ENCODE data around the gene SLC51B. TPM values are rescaled to one million over a fixed set of nuclear protein-coding genes. Genes with fewer than 3 reads are reported as not detected.
"Not testable (repeated sequence)": the region's sequence is repeated elsewhere in the genome, so short reads cannot be mapped to it uniquely, and the experiment has no call there.

SLC51B gene
- total and polyA plus RNA-seq, 10 of the 15 experiments (the other 5 are each of a cell fraction or from before 2014, with no cell fraction given): 0.05 to 0.17 (median 0.13) TPM; not detected in 7

DNA sequence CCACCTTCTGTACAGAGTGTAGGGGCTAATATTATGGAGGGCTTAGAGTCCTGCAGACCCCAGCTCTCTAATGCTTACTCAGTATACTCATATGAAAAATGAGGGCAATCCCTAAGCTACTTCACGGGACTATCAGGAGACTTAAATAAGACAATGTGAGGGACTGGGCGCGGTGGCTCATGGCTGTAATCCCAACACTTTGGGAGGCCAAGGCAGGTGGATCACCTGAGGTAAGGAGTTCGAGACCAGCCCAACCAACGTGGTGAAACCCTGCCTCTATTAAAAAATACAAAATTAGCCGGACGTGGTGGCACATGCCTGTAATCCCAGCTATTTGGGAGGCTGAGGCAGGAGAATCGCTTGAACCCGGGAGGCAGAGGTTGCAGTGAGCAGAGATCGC, 54.6 kb downstream of the SLC51B start:
- H3K4me1 ChIP-seq (ENCODE audit: control insufficient read depth, insufficient read depth, low read length); H3K9me3 ChIP-seq (replicated peaks; ENCODE audit: control insufficient read depth, insufficient read depth, low read length); H4K20me1 ChIP-seq (ENCODE audit: control insufficient read depth, insufficient read depth); BruUV-seq (replicated peaks); ATAC-seq; H3K4me3 ChIP-seq; H3K27ac ChIP-seq (ENCODE audit: control insufficient read depth, insufficient read depth); H3K36me3 ChIP-seq (ENCODE audit: control insufficient read depth in 2 of 2, insufficient read depth in 2 of 2, low read length in 1 of 2); H3K4me2 ChIP-seq (ENCODE audit: control insufficient read depth, insufficient read depth); H3K27me3 ChIP-seq (replicated peaks in 1 of 2; ENCODE audit: control insufficient read depth in 2 of 2, insufficient read depth in 2 of 2, low read length in 1 of 2); H3K9ac ChIP-seq (ENCODE audit: control insufficient read depth, insufficient read depth, low read length); POLR2A ChIA-PET; DNase-seq (ENCODE audit: low read depth, low spot score); FAIRE-seq; intact Hi-C loops (cut with micrococcal nuclease; ENCODE audit: unreplicated experiment); H2AFZ ChIP-seq (ENCODE audit: control insufficient read depth, low read depth, low read length); in situ Hi-C loops (cut with MboI); H3K79me2 ChIP-seq (ENCODE audit: control insufficient read depth, insufficient read depth, low read length); SMC1A ChIA-PET (ENCODE audit: uncharacterized antibody, unreplicated experiment): not testable (repeated sequence)
- WGBS (ENCODE audit: insufficient coverage, insufficient replicate concordance, low lambda C conversion rate, missing lambda C conversion rate): 97% methylated on average over 10 of the region's 10 CpGs
- RAD21 ChIA-PET (ENCODE audit: unreplicated experiment): interaction anchor here (0.5 kb wide), 2 partner anchors 49 to 1473 kb away, joined by 3 to 4 read pairs; no protein-coding TSS in a partner anchor
- CTCF ChIA-PET: interaction anchor here (1.0 to 2.1 kb wide), 2 partner anchors 44 to 47 kb away, joined by 3 to 18 read pairs; no protein-coding TSS in a partner anchor

DNA sequence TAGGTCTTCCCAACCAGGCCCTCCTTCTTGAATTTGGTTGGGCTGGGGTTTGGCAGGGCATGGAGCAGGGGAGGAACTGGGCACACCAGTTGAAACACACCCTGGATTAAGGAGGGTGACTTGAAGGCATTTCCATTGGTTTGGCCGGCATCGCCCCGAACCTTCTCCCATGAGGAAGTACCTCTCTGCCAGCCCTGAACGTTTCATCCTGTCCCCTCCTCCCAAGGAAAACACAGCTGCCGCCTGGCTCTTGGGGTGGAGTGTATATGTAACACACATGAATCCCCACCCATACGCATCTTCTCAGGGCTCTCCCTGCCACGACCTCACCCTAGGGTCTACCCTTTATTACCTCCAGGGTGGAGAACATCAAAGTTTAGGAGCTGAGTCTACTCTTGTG, 55.3 kb downstream of the SLC51B start:
- no peaks in the 10 kb centered on the region for H3K9me3 ChIP-seq (replicated peaks; ENCODE audit: control insufficient read depth, insufficient read depth, low read length)
- intact Hi-C loops (cut with micrococcal nuclease; ENCODE audit: unreplicated experiment): no loop called here
- no peaks in the 10 kb centered on the region for H3K27me3 ChIP-seq (replicated peaks in 1 of 2; ENCODE audit: control insufficient read depth in 2 of 2, insufficient read depth in 2 of 2, low read length in 1 of 2)
- no TSS peak for BruUV-seq (replicated peaks)
- FAIRE-seq: no peak
- no peaks in the 10 kb centered on the region for H4K20me1 ChIP-seq (ENCODE audit: control insufficient read depth, insufficient read depth)
- ChIA-PET POLR2A (no interaction called here), SMC1A (ENCODE audit: uncharacterized antibody, unreplicated experiment) (interaction anchor here (1.1 to 1.3 kb wide), 2 partner anchors 145 to 290 kb away, joined by 3 read pairs; no protein-coding TSS in a partner anchor), RAD21 (ENCODE audit: unreplicated experiment) (interaction anchor here (0.5 kb wide), 1 partner anchor 48 kb away, joined by 4 read pairs; no protein-coding TSS in a partner anchor), CTCF (interaction anchor here (1.1 to 2.1 kb wide), 7 partner anchors 14 to 368 kb away, joined by 3 to 18 read pairs (median 10); partner anchors contain the start of gene UBAP1L)
- no peaks in the 10 kb centered on the region for H3K79me2 ChIP-seq (ENCODE audit: control insufficient read depth, insufficient read depth, low read length)
- WGBS (ENCODE audit: insufficient coverage, insufficient replicate concordance, low lambda C conversion rate, missing lambda C conversion rate): 86% methylated on average over 6 of the region's 7 CpGs
- H2AFZ ChIP-seq (ENCODE audit: control insufficient read depth, low read depth, low read length): no peak overlapping the region
- no peak overlapping the region for H3K27ac ChIP-seq (ENCODE audit: control insufficient read depth, insufficient read depth)
- H3K9ac ChIP-seq (ENCODE audit: control insufficient read depth, insufficient read depth, low read length): no peak overlapping the region
- peaks cover 3 to 10% of the 10 kb centered on the region in 2 experiments; a peak in 3 of 4 replicates for H3K36me3 ChIP-seq (ENCODE audit: control insufficient read depth in 2 of 2, insufficient read depth in 2 of 2, low read length in 1 of 2)
- no peaks in the 10 kb centered on the region for H3K4me1 ChIP-seq (ENCODE audit: control insufficient read depth, insufficient read depth, low read length)
- no peak for ATAC-seq
- H3K4me3 ChIP-seq: no peak overlapping the region
- H3K4me2 ChIP-seq (ENCODE audit: control insufficient read depth, insufficient read depth): no peak overlapping the region
- in situ Hi-C loops (cut with MboI): no loop called here
- TF ChIP-seq POLR2AphosphoS2 (IDR thresholded peaks at IDR 0.05; ENCODE audit: low read depth, low read length) (no peak), PBX3 (IDR thresholded peaks at IDR 0.05; ENCODE audit: insufficient replicate concordance, low read depth, low read length) (no peak), EGR1 (IDR thresholded peaks at IDR 0.05; ENCODE audit: borderline replicate concordance in 1 of 2, low read depth in 2 of 2, low read length in 2 of 2) (no peak), CREB1 (IDR thresholded peaks at IDR 0.05; ENCODE audit: low read depth) (no peak), NFIC (IDR thresholded peaks at IDR 0.05; ENCODE audit: low read depth, low read length) (no peak), HCFC1 (IDR thresholded peaks at IDR 0.05; ENCODE audit: low read length) (no peak), REST (IDR thresholded peaks at IDR 0.05; ENCODE audit: low read depth, low read length) (no peak)
- TF ChIP-seq, protein P1, sequence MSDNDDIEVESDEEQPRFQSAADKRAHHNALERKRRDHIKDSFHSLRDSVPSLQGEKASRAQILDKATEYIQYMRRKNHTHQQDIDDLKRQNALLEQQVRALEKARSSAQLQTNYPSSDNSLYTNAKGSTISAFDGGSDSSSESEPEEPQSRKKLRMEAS (IDR thresholded peaks at IDR 0.05; ENCODE audit: low read depth, low read length): no peak
- no peak for DNase-seq (ENCODE audit: low read depth, low spot score)
